A673 (cell line): ENCODE results near the gene DNAJC12. TPM values are rescaled to one million over a fixed set of nuclear protein-coding genes. Genes with fewer than 3 reads are reported as not detected.

Experiments
- BruUV-seq: library from RNA; stranded (reverse); fragments of 400-500 nt; replicated peaks from 2 replicates; lab custom pipeline; 2021; lab: Mats Ljungman, UMichigan
- CTCF ChIA-PET: fragments of 300-600 bp; sonication (Branson Sonifier 250); formaldehyde crosslinking; loops from one replicate; lab custom pipeline; 2022; ENCODE audit warnings: antibody characterized with exemption; lab: Charles Lee
- POLR2A ChIA-PET: fragments of 300-600 bp; sonication (Branson Sonifier 250); formaldehyde crosslinking; loops from one replicate; lab custom pipeline; 2022; ENCODE audit warnings: antibody characterized with exemption; ENCODE audit not compliant: low non-redundant PET; lab: Charles Lee
- DNase-seq: peaks from one replicate; pipeline ENCODE4 v3.0.0-alpha.2; 2015; ENCODE audit warnings: low spot score
- H3K27ac ChIP-seq: fragments of 200-600 bp; sonication (generic); 2 replicates; pipeline ENCODE4 v1.5.1; 2016; ENCODE audit warnings: mixed run types, low read depth, mild to moderate bottlenecking, mixed read lengths, antibody characterized with exemption, low read length; ENCODE audit not compliant: poor library complexity, severe bottlenecking
- H3K27me3 ChIP-seq: fragments of 200-600 bp; sonication (generic); replicated peaks from 2 replicates; pipeline ENCODE4 v1.6.1; 2017; ENCODE audit warnings: mixed run types, low read depth, mild to moderate bottlenecking, mixed read lengths, antibody characterized with exemption, low read length; ENCODE audit not compliant: insufficient read depth, poor library complexity
- H3K36me3 ChIP-seq: fragments of 200-600 bp; sonication (generic); 2 replicates; pipeline ENCODE4 v1.6.1; 2016; ENCODE audit warnings: mixed run types, mild to moderate bottlenecking, mixed read lengths, antibody characterized with exemption, low read length; ENCODE audit not compliant: insufficient read depth, poor library complexity, severe bottlenecking
- H3K4me1 ChIP-seq: fragments of 200-600 bp; sonication (generic); 2 replicates; pipeline ENCODE4 v1.6.1; 2017; ENCODE audit warnings: mixed run types, mild to moderate bottlenecking, mixed read lengths, antibody characterized with exemption, low read length; ENCODE audit not compliant: insufficient read depth, poor library complexity, severe bottlenecking
- H3K4me3 ChIP-seq: fragments of 200-600 bp; sonication (generic); 2 replicates; pipeline ENCODE4 v1.5.1; 2016; ENCODE audit warnings: low read depth, mixed run types, mild to moderate bottlenecking, mixed read lengths, low read length; ENCODE audit not compliant: poor library complexity, severe bottlenecking
- H3K9me3 ChIP-seq: fragments of 200-600 bp; sonication (generic); 2 replicates; pipeline ENCODE4 v1.6.1; 2016; ENCODE audit warnings: mixed run types, low read depth, mild to moderate bottlenecking, mixed read lengths, antibody characterized with exemption, low read length; ENCODE audit not compliant: poor library complexity, severe bottlenecking
- EZH2 ChIP-seq: fragments of 200-600 bp; sonication (generic); IDR thresholded peaks from 2 replicates; pipeline ENCODE4 v1.6.1; 2017; ENCODE audit warnings: borderline replicate concordance, low read depth, mild to moderate bottlenecking, mixed read lengths, antibody characterized with exemption, low read length; ENCODE audit not compliant: poor library complexity, severe bottlenecking
- intact Hi-C: fragments of 100-400 bp; cut with micrococcal nuclease; formaldehyde crosslinking; loops from one replicate; pipeline ENCODE4 v1.10.0; 2022; ENCODE audit not compliant: unreplicated experiment
- total RNA-seq: library from RNA; stranded (reverse); gene quantifications from 2 replicates; pipeline ENCODE4 v1.2.3, GENCODE V29; 2021
- TF ChIP-seq, protein P1 (sequence below): fragments of 300-800, 200-600 bp; sonication (generic); conservative IDR thresholded peaks from 2 replicates; pipeline ENCODE4 v1.5.1; 2017; ENCODE audit warnings: low read depth, mild to moderate bottlenecking, antibody characterized with exemption, low read length, moderate library complexity, mixed read lengths

DNAJC12 gene
- total RNA-seq, 1 experiment from 2014 or later: 182 TPM

DNA sequence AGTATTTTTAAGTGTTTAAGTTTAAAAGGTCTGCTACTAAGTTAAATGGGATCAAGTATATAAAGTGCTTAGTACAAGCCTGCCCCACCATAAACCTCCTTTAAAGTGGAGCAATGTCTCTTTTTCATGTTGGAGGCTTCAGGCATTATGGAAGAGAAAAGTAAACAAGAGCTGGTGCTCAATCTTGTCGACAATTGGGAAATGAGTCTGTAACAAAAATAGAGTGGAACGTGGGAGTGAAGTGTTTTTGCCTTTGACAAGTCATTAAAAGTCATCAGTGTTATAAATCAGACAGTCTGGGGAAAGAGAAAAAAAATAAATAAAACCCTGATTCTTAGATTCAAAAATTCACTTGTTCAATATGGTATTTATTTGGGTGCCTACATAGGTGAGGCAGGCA lies 44.7 kb downstream of the DNAJC12 start:
- BruUV-seq: no TSS peak
- peak overlapping the region; percentile 68 for H3K27ac ChIP-seq
- DNase-seq: no peak
- no peaks in the 10 kb centered on the region for H3K9me3 ChIP-seq
- POLR2A ChIA-PET: no interaction called here
- no peaks in the 10 kb centered on the region for H3K27me3 ChIP-seq
- CTCF ChIA-PET: no interaction called here
- no peak overlapping the region for H3K4me3 ChIP-seq
- intact Hi-C loops: loop anchor here (5.0 kb wide), 1 partner anchor 39 kb away; no protein-coding TSS in a partner anchor
- peaks cover 63% of the 10 kb centered on the region for H3K4me1 ChIP-seq
- no peaks in the 10 kb centered on the region for H3K36me3 ChIP-seq
- TF ChIP-seq, protein P1, sequence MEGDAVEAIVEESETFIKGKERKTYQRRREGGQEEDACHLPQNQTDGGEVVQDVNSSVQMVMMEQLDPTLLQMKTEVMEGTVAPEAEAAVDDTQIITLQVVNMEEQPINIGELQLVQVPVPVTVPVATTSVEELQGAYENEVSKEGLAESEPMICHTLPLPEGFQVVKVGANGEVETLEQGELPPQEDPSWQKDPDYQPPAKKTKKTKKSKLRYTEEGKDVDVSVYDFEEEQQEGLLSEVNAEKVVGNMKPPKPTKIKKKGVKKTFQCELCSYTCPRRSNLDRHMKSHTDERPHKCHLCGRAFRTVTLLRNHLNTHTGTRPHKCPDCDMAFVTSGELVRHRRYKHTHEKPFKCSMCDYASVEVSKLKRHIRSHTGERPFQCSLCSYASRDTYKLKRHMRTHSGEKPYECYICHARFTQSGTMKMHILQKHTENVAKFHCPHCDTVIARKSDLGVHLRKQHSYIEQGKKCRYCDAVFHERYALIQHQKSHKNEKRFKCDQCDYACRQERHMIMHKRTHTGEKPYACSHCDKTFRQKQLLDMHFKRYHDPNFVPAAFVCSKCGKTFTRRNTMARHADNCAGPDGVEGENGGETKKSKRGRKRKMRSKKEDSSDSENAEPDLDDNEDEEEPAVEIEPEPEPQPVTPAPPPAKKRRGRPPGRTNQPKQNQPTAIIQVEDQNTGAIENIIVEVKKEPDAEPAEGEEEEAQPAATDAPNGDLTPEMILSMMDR: no peak
- TF ChIP-seq EZH2: no peak

DNA sequence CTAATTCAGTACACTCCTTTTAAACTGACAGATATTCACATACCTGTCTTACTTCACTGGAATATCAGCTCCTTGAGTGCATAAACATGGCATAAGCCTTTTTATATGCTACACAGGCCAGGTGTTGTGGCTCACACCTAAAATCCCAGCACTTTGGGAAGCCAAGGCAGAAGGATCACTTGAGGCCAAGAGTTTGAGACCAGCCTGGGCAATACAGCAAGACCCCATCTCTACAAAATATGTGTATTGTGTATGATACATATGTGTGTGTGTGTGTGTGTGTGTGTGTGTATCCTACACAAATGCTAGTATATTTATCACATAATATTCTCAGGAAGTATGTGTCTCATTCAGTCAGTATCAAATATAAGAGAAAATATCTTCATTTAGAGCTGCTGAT lies 45.3 kb downstream of the DNAJC12 start:
- no peak for DNase-seq
- Histone ChIP-seq H3K4me1 (peaks cover 61% of the 10 kb centered on the region), H3K27me3 (no peaks in the 10 kb centered on the region), H3K9me3 (no peaks in the 10 kb centered on the region), H3K4me3 (no peak overlapping the region), H3K36me3 (no peaks in the 10 kb centered on the region), H3K27ac (peak overlapping the region; percentile 68)
- no TSS peak for BruUV-seq
- ChIA-PET CTCF (no interaction called here), POLR2A (no interaction called here)
- intact Hi-C loops: loop anchor here (5.0 kb wide), 1 partner anchor 40 kb away; no protein-coding TSS in a partner anchor
- TF ChIP-seq, protein P1: no peak
- TF ChIP-seq EZH2: no peak

DNA sequence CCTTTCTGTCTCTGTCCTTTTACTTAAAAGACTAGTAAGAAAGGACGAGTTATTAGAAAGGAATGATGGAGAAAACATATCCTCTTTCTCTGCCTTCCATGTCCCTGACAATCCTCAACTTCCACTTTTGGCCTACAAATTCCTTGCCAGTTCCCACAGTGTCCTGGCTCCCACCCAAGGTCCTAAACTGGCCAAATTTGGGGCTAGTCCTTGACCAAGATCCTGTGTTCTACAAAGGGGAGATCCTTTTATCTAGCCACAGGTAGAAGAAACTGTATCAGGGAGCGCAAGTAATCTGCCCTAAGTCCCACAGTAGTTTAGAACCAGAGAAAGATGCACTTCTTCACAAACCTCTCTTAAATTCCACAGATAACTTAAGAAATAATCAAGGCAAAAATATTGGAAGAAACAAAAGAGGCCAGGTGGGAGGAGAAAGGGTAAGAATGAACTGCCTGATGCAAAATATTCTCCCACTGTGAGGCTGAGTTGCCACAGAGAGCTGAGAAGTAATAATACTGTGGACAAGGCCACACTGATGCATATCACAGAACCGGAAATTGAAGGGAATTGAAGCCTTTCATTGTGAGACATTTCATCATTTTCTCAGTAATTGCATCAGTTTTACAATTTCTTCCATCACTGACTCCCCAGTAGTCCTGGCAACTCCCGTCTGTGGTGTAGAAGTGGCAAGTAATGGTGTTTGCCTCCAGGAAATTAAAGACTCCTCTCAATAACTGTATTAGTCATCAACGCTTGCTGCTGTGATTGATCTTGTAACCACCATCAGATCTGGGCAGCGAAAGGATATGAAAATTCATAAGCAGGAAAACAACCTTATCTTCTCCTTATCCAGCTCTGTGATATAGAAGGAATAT lies 47.2 kb downstream of the DNAJC12 start:
- peak; percentile 94 for DNase-seq
- BruUV-seq: TSS peak; percentile 90
- peak overlapping the region; percentile 96 for H3K27ac ChIP-seq
- TF ChIP-seq, protein P1: no peak
- no peak for TF ChIP-seq EZH2
- no peaks in the 10 kb centered on the region for H3K36me3 ChIP-seq
- no peaks in the 10 kb centered on the region for H3K9me3 ChIP-seq
- H3K4me1 ChIP-seq: peaks cover 57% of the 10 kb centered on the region
- intact Hi-C loops: loop anchor here (5.0 kb wide), 1 partner anchor 42 kb away; no protein-coding TSS in a partner anchor
- no peak overlapping the region for H3K4me3 ChIP-seq
- ChIA-PET POLR2A (interaction anchor here (0.7 kb wide), 1 partner anchor 343 kb away, joined by 5 read pairs; no protein-coding TSS in a partner anchor), CTCF (no interaction called here)
- H3K27me3 ChIP-seq: no peaks in the 10 kb centered on the region
